HEK293 (cell line): ENCODE results near the gene TSGA10IP.

Experiments
- CTCF ChIA-PET: fragments of 350-600 bp; formaldehyde crosslinking; extraction: SDS; loops from one replicate; lab custom pipeline; 2021; ENCODE audit warnings: antibody characterized with exemption; lab: Yijun Ruan, JAX
- POLR2A ChIA-PET: fragments of 300-600 bp; formaldehyde crosslinking; extraction: SDS; loops from one replicate; lab custom pipeline; 2020; ENCODE audit warnings: antibody characterized with exemption, inconsistent platforms; lab: Yijun Ruan, JAX
- H3K27ac ChIP-seq: fragments of 200-500 bp; sonication (Bioruptor generic); 2 replicates; pipeline ENCODE4 v1.5.1; 2014; ENCODE audit warnings: low read depth, low read length, control low read depth, inconsistent platforms; ENCODE audit errors: extremely low read depth
- H3K36me3 ChIP-seq, 2 experiments: fragments of 200-500 bp in 1 of 2; sonication (Bioruptor generic) in 1 of 2; 1 replicate in 1 of 2; 2 replicates in 1 of 2; pipeline ENCODE4 v1.5.1; 2014 to 2017; ENCODE audit warnings: inconsistent platforms in 2 of 2, low read length in 2 of 2; ENCODE audit not compliant: control insufficient read depth in 2 of 2, insufficient read depth in 1 of 2
- H3K4me1 ChIP-seq: fragments of 200-500 bp; sonication (Bioruptor generic); 2 replicates; pipeline ENCODE4 v1.5.1; 2014; ENCODE audit warnings: mild to moderate bottlenecking, low read length, inconsistent platforms; ENCODE audit not compliant: control insufficient read depth, insufficient read depth
- H3K4me3 ChIP-seq: 2 replicates; pipeline ENCODE4 v1.5.1; 2011; ENCODE audit warnings: low read depth, mild to moderate bottlenecking, control low read depth, low read length, moderate library complexity
- H3K9me3 ChIP-seq: fragments of 200-500 bp; sonication (Bioruptor generic); 2 replicates; pipeline ENCODE4 v1.5.1; 2014; ENCODE audit warnings: low read depth, low read length, inconsistent platforms; ENCODE audit not compliant: control insufficient read depth, insufficient read depth
- GFI1B ChIP-seq: fragments of 450-650 bp; formaldehyde crosslinking; IDR thresholded peaks from 2 replicates; pipeline ENCODE4 v1.5.1; 2016; ENCODE audit warnings: missing biosample characterization, missing genetic modification characterization
- KLF9 ChIP-seq: fragments of 450-650 bp; formaldehyde crosslinking; IDR thresholded peaks from 2 replicates; pipeline ENCODE4 v1.5.1; 2016; ENCODE audit warnings: missing biosample characterization, missing genetic modification characterization, low read depth
- PBX3 ChIP-seq: sonication (generic); formaldehyde crosslinking; IDR thresholded peaks from 2 replicates; pipeline ENCODE4 v1.8.1; 2022; ENCODE audit warnings: mild to moderate bottlenecking, moderate library complexity, missing genetic modification reagents
- PRDM6 ChIP-seq: fragments of 450-650 bp; formaldehyde crosslinking; IDR thresholded peaks from 2 replicates; pipeline ENCODE4 v1.5.1; 2017; ENCODE audit warnings: missing biosample characterization, missing genetic modification characterization
- SALL2 ChIP-seq: fragments of 450-650 bp; formaldehyde crosslinking; IDR thresholded peaks from 2 replicates; pipeline ENCODE4 v1.5.0; 2017; ENCODE audit warnings: missing biosample characterization, mild to moderate bottlenecking, missing genetic modification characterization, borderline replicate concordance
- SCRT2 ChIP-seq: fragments of 450-650 bp; formaldehyde crosslinking; IDR thresholded peaks from 2 replicates; pipeline ENCODE4 v1.5.1; 2016; ENCODE audit warnings: missing biosample characterization, missing genetic modification characterization
- SP3 ChIP-seq: fragments of 450-650 bp; formaldehyde crosslinking; IDR thresholded peaks from 2 replicates; pipeline ENCODE4 v1.5.1; 2016; ENCODE audit warnings: missing biosample characterization, missing genetic modification characterization
- ZBTB1 ChIP-seq: fragments of 450-650 bp; formaldehyde crosslinking; IDR thresholded peaks from 2 replicates; pipeline ENCODE4 v1.5.1; 2016; ENCODE audit warnings: missing biosample characterization, missing genetic modification characterization
- ZBTB48 ChIP-seq: fragments of 450-650 bp; formaldehyde crosslinking; IDR thresholded peaks from 2 replicates; pipeline ENCODE4 v1.5.1; 2016; ENCODE audit warnings: missing biosample characterization, missing genetic modification characterization
- ZNF132 ChIP-seq: fragments of 450-650 bp; formaldehyde crosslinking; IDR thresholded peaks from 2 replicates; pipeline ENCODE4 v1.5.1; 2017; ENCODE audit warnings: missing biosample characterization, missing genetic modification characterization, borderline replicate concordance
- ZNF140 ChIP-seq: fragments of 450-650 bp; formaldehyde crosslinking; IDR thresholded peaks from 2 replicates; pipeline ENCODE4 v1.5.1; 2016; ENCODE audit warnings: missing biosample characterization, missing genetic modification characterization
- ZNF19 ChIP-seq: fragments of 450-650 bp; formaldehyde crosslinking; IDR thresholded peaks from 2 replicates; pipeline ENCODE4; 2016; ENCODE audit warnings: missing biosample characterization, missing genetic modification characterization, low read depth
- ZNF211 ChIP-seq: fragments of 450-650 bp; formaldehyde crosslinking; IDR thresholded peaks from 2 replicates; pipeline ENCODE4 v1.5.1; 2016; ENCODE audit warnings: low read depth, missing biosample characterization, missing genetic modification characterization
- ZNF335 ChIP-seq: fragments of 450-650 bp; formaldehyde crosslinking; conservative IDR thresholded peaks from 2 replicates; pipeline ENCODE4 v1.5.1; 2016; ENCODE audit warnings: missing biosample characterization, missing genetic modification characterization
- ZNF404 ChIP-seq: fragments of 450-650 bp; formaldehyde crosslinking; IDR thresholded peaks from 2 replicates; pipeline ENCODE4 v1.5.1; 2017; ENCODE audit warnings: missing biosample characterization, missing genetic modification characterization
- ZNF501 ChIP-seq: fragments of 450-650 bp; formaldehyde crosslinking; IDR thresholded peaks from 2 replicates; pipeline ENCODE4 v1.5.1; 2016; ENCODE audit warnings: missing biosample characterization, missing genetic modification characterization
- ZNF513 ChIP-seq: fragments of 450-650 bp; IDR thresholded peaks from 2 replicates; pipeline ENCODE4 v1.5.1; 2018; ENCODE audit warnings: missing biosample characterization, missing genetic modification characterization
- ZNF610 ChIP-seq: fragments of 450-650 bp; formaldehyde crosslinking; IDR thresholded peaks from 2 replicates; pipeline ENCODE4 v1.5.1; 2016; ENCODE audit warnings: missing biosample characterization, missing genetic modification characterization, borderline replicate concordance
- ZNF701 ChIP-seq: fragments of 450-650 bp; formaldehyde crosslinking; IDR thresholded peaks from 2 replicates; pipeline ENCODE4 v1.5.1; 2016; ENCODE audit warnings: missing biosample characterization, missing genetic modification characterization
- ZNF704 ChIP-seq: fragments of 450-650 bp; formaldehyde crosslinking; IDR thresholded peaks from 2 replicates; pipeline ENCODE4 v1.5.1; 2016; ENCODE audit warnings: missing biosample characterization, missing genetic modification characterization
- ZNF777 ChIP-seq: fragments of 450-650 bp; formaldehyde crosslinking; IDR thresholded peaks from 2 replicates; pipeline ENCODE4 v1.5.1; 2017; ENCODE audit warnings: missing biosample characterization, missing genetic modification characterization, borderline replicate concordance
- TF ChIP-seq, protein P1 (sequence below): fragments of 450-650 bp; formaldehyde crosslinking; IDR thresholded peaks from 2 replicates; pipeline ENCODE4 v1.5.1; 2016; ENCODE audit warnings: missing biosample characterization, missing genetic modification characterization
- TF ChIP-seq, protein P2 (sequence below): fragments of 450-650 bp; formaldehyde crosslinking; IDR thresholded peaks from 2 replicates; pipeline ENCODE4 v1.5.1; 2016; ENCODE audit warnings: missing biosample characterization, missing genetic modification characterization

Gene TSGA10IP

GRCh38 chr11:65922565-65922964 is 22.7 kb upstream of the TSGA10IP start:
- no peak overlapping the region for H3K4me3 ChIP-seq
- H3K27ac ChIP-seq, result no peak overlapping the region
- no peaks in the 10 kb centered on the region for H3K4me1 ChIP-seq
- TF ChIP-seq ZNF610 (tag by site-specific recombination) (no peak), ZNF501 (tag by site-specific recombination) (no peak), ZNF140 (0 out of 2 replicates have a peak, but pooled peaks have one; percentile 8)
- POLR2A ChIA-PET, result interaction anchor here (0.6 to 1.8 kb wide), 3 partner anchors 32 to 755 kb away, joined by 4 to 5 read pairs (median 4); partner anchors contain the start of genes CCDC85B and RBM4B
- CTCF ChIA-PET, result interaction anchor here (0.6 to 2.1 kb wide), 5 partner anchors 33 to 100 kb away, joined by 3 to 10 read pairs (median 3); partner anchors contain the start of genes CCDC85B and FIBP
- peaks cover 0 to 14% of the 10 kb centered on the region in 2 experiments; a peak in 2 of 3 replicates for H3K36me3 ChIP-seq
- no peaks in the 10 kb centered on the region for H3K9me3 ChIP-seq

DNA sequence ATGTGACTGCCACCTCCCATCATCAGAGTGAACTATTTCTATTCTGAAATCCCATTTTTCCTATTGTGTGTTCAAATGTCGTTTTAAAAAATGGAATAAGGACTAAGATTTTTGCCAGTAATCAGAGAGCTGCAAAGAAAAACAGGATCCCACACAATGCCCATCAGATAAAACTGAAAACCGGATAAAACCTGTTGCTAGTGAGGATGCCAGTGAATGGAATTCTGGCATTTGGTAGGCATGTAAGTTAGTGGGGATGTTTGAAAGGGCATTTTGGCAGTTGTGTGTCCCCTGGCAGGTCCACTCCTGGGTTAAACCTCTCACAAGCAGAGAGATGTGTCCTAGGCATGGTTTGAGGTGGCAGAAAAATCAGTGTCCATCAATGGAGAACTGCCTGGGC is 19.9 kb upstream of the TSGA10IP start:
- POLR2A ChIA-PET, result no interaction called here
- CTCF ChIA-PET, result interaction anchor here (0.5 to 0.9 kb wide), 2 partner anchors 54 to 337 kb away, joined by 4 read pairs; no protein-coding TSS in a partner anchor
- no peaks in the 10 kb centered on the region for H3K4me1 ChIP-seq
- no peak overlapping the region for H3K27ac ChIP-seq
- H3K4me3 ChIP-seq, result no peak overlapping the region
- TF ChIP-seq, protein P1, sequence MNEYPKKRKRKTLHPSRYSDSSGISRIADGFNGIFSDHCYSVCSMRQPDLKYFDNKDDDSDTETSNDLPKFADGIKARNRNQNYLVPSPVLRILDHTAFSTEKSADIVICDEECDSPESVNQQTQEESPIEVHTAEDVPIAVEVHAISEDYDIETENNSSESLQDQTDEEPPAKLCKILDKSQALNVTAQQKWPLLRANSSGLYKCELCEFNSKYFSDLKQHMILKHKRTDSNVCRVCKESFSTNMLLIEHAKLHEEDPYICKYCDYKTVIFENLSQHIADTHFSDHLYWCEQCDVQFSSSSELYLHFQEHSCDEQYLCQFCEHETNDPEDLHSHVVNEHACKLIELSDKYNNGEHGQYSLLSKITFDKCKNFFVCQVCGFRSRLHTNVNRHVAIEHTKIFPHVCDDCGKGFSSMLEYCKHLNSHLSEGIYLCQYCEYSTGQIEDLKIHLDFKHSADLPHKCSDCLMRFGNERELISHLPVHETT (tag by site-specific recombination), result no peak
- no peak for TF ChIP-seq ZNF404 (tag by site-specific recombination)
- TF ChIP-seq PRDM6, result no peak
- TF ChIP-seq ZNF132, result no peak
- peak; percentile 75 for TF ChIP-seq SCRT2 (tag by site-specific recombination)
- TF ChIP-seq, all 188 proteins: peak for 1
- Histone ChIP-seq H3K9me3 (no peaks in the 10 kb centered on the region), H3K36me3 (peaks cover 0 to 14% of the 10 kb centered on the region in 2 experiments; a peak in 2 of 3 replicates)

GRCh38 chr11:65927904-65928397 is 17.3 kb upstream of the TSGA10IP start:
- ChIA-PET POLR2A (no interaction called here), CTCF (interaction anchor here (1.2 kb wide), 1 partner anchor 40 kb away, joined by 4 read pairs; the partner anchor contains the start of gene FIBP)
- Histone ChIP-seq H3K9me3 (no peaks in the 10 kb centered on the region), H3K36me3 (peaks cover 0 to under 1% of the 10 kb centered on the region in 2 experiments; a peak in 2 of 3 replicates), H3K4me1 (no peaks in the 10 kb centered on the region), H3K4me3 (no peak overlapping the region), H3K27ac (no peak overlapping the region)
- TF ChIP-seq SP3 (tag by site-specific recombination) (no peak), KLF9 (tag by site-specific recombination) (no peak), SCRT2 (tag by site-specific recombination) (no peak), ZBTB48 (tag by site-specific recombination) (no peak), SALL2 (tag by site-specific recombination) (no peak), ZNF777 (no peak), ZNF211 (tag by site-specific recombination) (no peak), PBX3 (CRISPR knock-in tag) (no peak), ZNF513 (tag by site-specific recombination) (no peak), GFI1B (tag by site-specific recombination) (no peak), ZBTB1 (no peak), ZNF704 (tag by site-specific recombination) (no peak), ZNF701 (tag by site-specific recombination) (no peak), ZNF19 (tag by site-specific recombination) (no peak), ZNF335 (no peak)
- TF ChIP-seq, protein P2, sequence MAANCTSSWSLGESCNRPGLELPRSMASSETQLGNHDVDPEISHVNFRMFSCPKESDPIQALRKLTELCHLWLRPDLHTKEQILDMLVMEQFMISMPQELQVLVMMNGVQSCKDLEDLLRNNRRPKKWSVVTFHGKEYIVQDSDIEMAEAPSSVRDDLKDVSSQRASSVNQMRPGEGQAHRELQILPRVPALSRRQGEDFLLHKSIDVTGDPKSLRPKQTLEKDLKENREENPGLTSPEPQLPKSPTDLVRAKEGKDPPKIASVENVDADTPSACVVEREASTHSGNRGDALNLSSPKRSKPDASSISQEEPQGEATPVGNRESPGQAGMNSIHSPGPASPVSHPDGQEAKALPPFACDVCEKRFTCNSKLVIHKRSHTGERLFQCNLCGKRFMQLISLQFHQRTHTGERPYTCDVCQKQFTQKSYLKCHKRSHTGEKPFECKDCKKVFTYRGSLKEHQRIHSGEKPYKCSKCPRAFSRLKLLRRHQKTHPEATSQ, result no peak
- TF ChIP-seq, all 188 proteins: peak for 0
